ENCODE results near the gene ACTC1.

ACTC1 gene

GRCh38 chr15:34799149-34800101 lies 4.1 kb upstream of the ACTC1 start:
- TF ChIP-seq CTCF (IDR thresholded peaks at IDR 0.05; ENCODE audit: low read depth, low read length) = no peak
- TF ChIP-seq EZH2phosphoT487 (IDR thresholded peaks at IDR 0.05; ENCODE audit: low read depth) = no peak
- Histone ChIP-seq H3K4me1 (ENCODE audit: low read length) (no peaks in the 10 kb centered on the region), H3K4me3 (ENCODE audit: low read length) (no peak overlapping the region), H3K36me3 (replicated peaks; ENCODE audit: low read depth, low read length) (no peaks in the 10 kb centered on the region), H3K27ac (ENCODE audit: low read length) (no peak overlapping the region), H3K9ac (ENCODE audit: low read length) (no peak overlapping the region), H3K4me2 (ENCODE audit: low read length) (no peak overlapping the region), H3K27me3 (ENCODE audit: low read depth, low read length) (peaks cover 11% of the 10 kb centered on the region; the same call in 1 of the 2 replicates), H3K79me2 (ENCODE audit: low read length) (no peaks in the 10 kb centered on the region), H4K20me1 (ENCODE audit: insufficient read depth, low read length) (no peaks in the 10 kb centered on the region), H2AFZ (ENCODE audit: low read depth, low read length) (no peak overlapping the region), H3K9me3 (ENCODE audit: insufficient read depth, low read length) (no peaks in the 10 kb centered on the region)

DNA sequence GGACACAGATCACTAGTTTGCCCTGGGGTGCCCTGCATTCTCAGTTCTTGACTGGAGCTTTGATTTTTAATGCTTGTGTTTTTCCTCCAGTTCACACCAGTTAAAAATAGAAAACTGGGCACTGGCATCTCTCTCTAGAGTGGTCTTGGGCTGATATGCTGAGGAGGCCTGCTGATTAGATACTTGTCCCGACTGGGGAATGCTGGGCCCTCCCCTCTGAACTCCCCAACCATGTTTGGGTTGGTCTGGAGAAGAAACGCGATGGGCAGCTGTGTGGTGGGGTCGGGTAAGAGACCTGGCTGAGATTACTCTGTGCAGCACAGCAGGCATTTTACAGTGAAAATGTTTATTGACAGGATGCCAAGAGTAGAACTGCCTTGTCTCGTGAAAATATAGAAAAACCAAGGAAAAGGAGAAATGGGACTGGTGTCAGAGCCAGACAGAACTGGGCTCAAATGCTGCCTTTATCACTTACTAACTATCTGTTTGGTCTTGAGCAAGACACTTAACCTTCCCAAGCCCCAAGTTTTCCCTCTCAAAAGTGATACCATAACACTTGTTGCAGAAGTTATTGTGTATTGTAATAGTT lies 1.6 kb upstream of the ACTC1 start:
- H2AFZ ChIP-seq (ENCODE audit: low read depth, low read length) = no peak overlapping the region
- H3K36me3 ChIP-seq (replicated peaks; ENCODE audit: low read depth, low read length) = no peaks in the 10 kb centered on the region
- TF ChIP-seq CTCF (IDR thresholded peaks at IDR 0.05; ENCODE audit: low read depth, low read length) (no peak), EZH2phosphoT487 (IDR thresholded peaks at IDR 0.05; ENCODE audit: low read depth) (no peak)
- H4K20me1 ChIP-seq (ENCODE audit: insufficient read depth, low read length) = no peaks in the 10 kb centered on the region
- no peak overlapping the region for H3K9ac ChIP-seq (ENCODE audit: low read length)
- no peaks in the 10 kb centered on the region for H3K9me3 ChIP-seq (ENCODE audit: insufficient read depth, low read length)
- H3K4me3 ChIP-seq (ENCODE audit: low read length) = no peak overlapping the region
- no peaks in the 10 kb centered on the region for H3K4me1 ChIP-seq (ENCODE audit: low read length)
- no peaks in the 10 kb centered on the region for H3K79me2 ChIP-seq (ENCODE audit: low read length)
- no peak overlapping the region for H3K27ac ChIP-seq (ENCODE audit: low read length)
- peaks cover 17% of the 10 kb centered on the region for H3K27me3 ChIP-seq (ENCODE audit: low read depth, low read length)
- H3K4me2 ChIP-seq (ENCODE audit: low read length) = no peak overlapping the region

GRCh38 chr15:34794590-34795206 lies 651 bp downstream of the ACTC1 start:
- H3K27me3 ChIP-seq (ENCODE audit: low read depth, low read length) = peaks cover 28% of the 10 kb centered on the region
- no peak overlapping the region for H3K9ac ChIP-seq (ENCODE audit: low read length)
- H3K27ac ChIP-seq (ENCODE audit: low read length) = no peak overlapping the region
- no peak overlapping the region for H2AFZ ChIP-seq (ENCODE audit: low read depth, low read length)
- no peaks in the 10 kb centered on the region for H4K20me1 ChIP-seq (ENCODE audit: insufficient read depth, low read length)
- H3K9me3 ChIP-seq (ENCODE audit: insufficient read depth, low read length) = no peaks in the 10 kb centered on the region
- H3K4me3 ChIP-seq (ENCODE audit: low read length) = no peak overlapping the region
- no peaks in the 10 kb centered on the region for H3K4me1 ChIP-seq (ENCODE audit: low read length)
- TF ChIP-seq CTCF (IDR thresholded peaks at IDR 0.05; ENCODE audit: low read depth, low read length) (no peak), EZH2phosphoT487 (IDR thresholded peaks at IDR 0.05; ENCODE audit: low read depth) (no peak)
- no peak overlapping the region for H3K4me2 ChIP-seq (ENCODE audit: low read length)
- no peaks in the 10 kb centered on the region for H3K79me2 ChIP-seq (ENCODE audit: low read length)
- no peaks in the 10 kb centered on the region for H3K36me3 ChIP-seq (replicated peaks; ENCODE audit: low read depth, low read length)

DNA sequence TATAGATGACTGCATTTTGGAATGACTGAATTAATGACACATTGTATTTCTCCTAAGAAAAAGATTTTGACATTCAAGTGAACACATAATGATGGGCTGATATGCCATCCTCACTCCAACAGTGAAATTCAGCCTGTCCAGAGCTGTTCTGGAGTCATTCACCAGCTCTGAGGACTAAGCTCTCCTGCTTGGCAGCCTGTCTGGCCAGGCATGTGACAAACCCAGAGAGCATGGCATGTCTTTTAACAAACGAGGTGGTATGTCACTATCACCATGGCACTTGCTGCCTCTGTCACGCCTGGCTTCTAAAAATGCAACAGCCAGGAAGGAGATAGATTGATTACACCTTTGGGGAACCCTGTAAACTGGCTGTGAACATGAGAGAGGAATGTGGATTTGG lies 1.4 kb downstream of the ACTC1 start:
- TF ChIP-seq CTCF (IDR thresholded peaks at IDR 0.05; ENCODE audit: low read depth, low read length) = no peak
- no peak for TF ChIP-seq EZH2phosphoT487 (IDR thresholded peaks at IDR 0.05; ENCODE audit: low read depth)
- H3K27ac ChIP-seq (ENCODE audit: low read length) = no peak overlapping the region
- no peak overlapping the region for H2AFZ ChIP-seq (ENCODE audit: low read depth, low read length)
- H3K4me2 ChIP-seq (ENCODE audit: low read length) = no peak overlapping the region
- no peaks in the 10 kb centered on the region for H3K4me1 ChIP-seq (ENCODE audit: low read length)
- H3K79me2 ChIP-seq (ENCODE audit: low read length) = no peaks in the 10 kb centered on the region
- no peak overlapping the region for H3K4me3 ChIP-seq (ENCODE audit: low read length)
- no peaks in the 10 kb centered on the region for H4K20me1 ChIP-seq (ENCODE audit: insufficient read depth, low read length)
- H3K9me3 ChIP-seq (ENCODE audit: insufficient read depth, low read length) = no peaks in the 10 kb centered on the region
- H3K36me3 ChIP-seq (replicated peaks; ENCODE audit: low read depth, low read length) = no peaks in the 10 kb centered on the region
- no peak overlapping the region for H3K9ac ChIP-seq (ENCODE audit: low read length)
- H3K27me3 ChIP-seq (ENCODE audit: low read depth, low read length) = peaks cover 28% of the 10 kb centered on the region
